Parathyroid adenoma (tissue), 2 donors: ENCODE measurements around the gene GPR62.

Experiments used
- H2AFZ ChIP-seq: fragments of 300-600 bp; sonication (generic); one replicate; pipeline ENCODE4 v1.7.0; 2017; ENCODE audit warnings: antibody characterized with exemption, mild to moderate bottlenecking
- H3K27ac ChIP-seq: fragments of 300-600 bp; sonication (generic); one replicate; pipeline ENCODE4 v1.7.0; 2017
- H3K27me3 ChIP-seq: fragments of 300-600 bp; sonication (generic); one replicate; pipeline ENCODE4 v1.7.0; 2017; ENCODE audit warnings: low read length; ENCODE audit not compliant: control insufficient read depth, insufficient read depth
- H3K36me3 ChIP-seq: fragments of 300-600 bp; sonication (generic); one replicate; pipeline ENCODE4 v1.7.0; 2017; ENCODE audit warnings: low read length; ENCODE audit not compliant: control insufficient read depth, insufficient read depth
- H3K4me1 ChIP-seq: fragments of 300-600 bp; sonication (generic); one replicate; pipeline ENCODE4 v1.7.0; 2017; ENCODE audit warnings: control low read depth
- H3K4me2 ChIP-seq: fragments of 300-600 bp; sonication (generic); one replicate; pipeline ENCODE4 v1.7.0; 2017; ENCODE audit warnings: low read length
- H3K4me3 ChIP-seq: fragments of 300-600 bp; sonication (generic); one replicate; pipeline ENCODE4 v1.7.0; 2017; ENCODE audit warnings: low read depth, low read length
- H3K79me2 ChIP-seq: fragments of 300-600 bp; sonication (generic); one replicate; pipeline ENCODE4 v1.7.0; 2017; ENCODE audit warnings: control low read depth
- H3K9ac ChIP-seq: fragments of 300-600 bp; sonication (generic); one replicate; pipeline ENCODE4 v1.7.0; 2017; ENCODE audit warnings: mild to moderate bottlenecking
- H3K9me3 ChIP-seq: fragments of 300-600 bp; sonication (generic); one replicate; pipeline ENCODE4 v1.7.0; 2017; ENCODE audit warnings: low read length; ENCODE audit not compliant: control insufficient read depth
- CTCF ChIP-seq: fragments of 300-600 bp; sonication (generic); IDR thresholded peaks from one replicate; pipeline ENCODE4 v1.7.0; 2017; ENCODE audit warnings: antibody characterized with exemption, mild to moderate bottlenecking
- donor health status: primary hyperparathyroidism.

GPR62 gene

GRCh38 chr3:51931756-51932155 lies 23.4 kb upstream of the GPR62 start:
- Histone ChIP-seq H3K27me3 (no peaks in the 10 kb centered on the region), H3K4me3 (no peak overlapping the region), H3K4me1 (no peaks in the 10 kb centered on the region), H3K27ac (no peak overlapping the region), H3K4me2 (no peak overlapping the region), H3K9me3 (no peaks in the 10 kb centered on the region), H2AFZ (no peak overlapping the region), H3K36me3 (no peaks in the 10 kb centered on the region), H3K79me2 (no peaks in the 10 kb centered on the region), H3K9ac (no peak overlapping the region)
- no peak for TF ChIP-seq CTCF

GRCh38 chr3:51932471-51933370 lies 22.5 kb upstream of the GPR62 start:
- no peak for TF ChIP-seq CTCF
- Histone ChIP-seq H3K27ac (no peak overlapping the region), H3K79me2 (no peaks in the 10 kb centered on the region), H3K4me3 (no peak overlapping the region), H3K27me3 (no peaks in the 10 kb centered on the region), H3K4me1 (no peaks in the 10 kb centered on the region), H3K36me3 (no peaks in the 10 kb centered on the region), H3K4me2 (no peak overlapping the region), H3K9me3 (no peaks in the 10 kb centered on the region), H2AFZ (no peak overlapping the region), H3K9ac (no peak overlapping the region)

GRCh38 chr3:51933471-51934138 lies 21.6 kb upstream of the GPR62 start:
- H3K4me3 ChIP-seq, result no peak overlapping the region
- no peaks in the 10 kb centered on the region for H3K9me3 ChIP-seq
- TF ChIP-seq CTCF, result no peak
- H3K36me3 ChIP-seq, result no peaks in the 10 kb centered on the region
- no peak overlapping the region for H3K4me2 ChIP-seq
- H3K27ac ChIP-seq, result no peak overlapping the region
- no peaks in the 10 kb centered on the region for H3K4me1 ChIP-seq
- no peaks in the 10 kb centered on the region for H3K27me3 ChIP-seq
- no peaks in the 10 kb centered on the region for H3K79me2 ChIP-seq
- H2AFZ ChIP-seq, result no peak overlapping the region
- no peak overlapping the region for H3K9ac ChIP-seq

- no peak overlapping the region for H3K4me3 ChIP-seq
- H3K36me3 ChIP-seq, result no peaks in the 10 kb centered on the region
- no peak overlapping the region for H3K9ac ChIP-seq
- no peak for TF ChIP-seq CTCF
- H2AFZ ChIP-seq, result no peak overlapping the region
- no peaks in the 10 kb centered on the region for H3K4me1 ChIP-seq
- H3K9me3 ChIP-seq, result no peaks in the 10 kb centered on the region
- H3K79me2 ChIP-seq, result no peaks in the 10 kb centered on the region
- H3K27me3 ChIP-seq, result no peaks in the 10 kb centered on the region
- no peak overlapping the region for H3K4me2 ChIP-seq
- H3K27ac ChIP-seq, result no peak overlapping the region
Measured at GRCh38 chr3:51934139-51934850, 20.9 kb upstream of the GPR62 start.
